Ovary (tissue), 9 donors: Measurements from ENCODE around the gene DNMBP. TPM values are rescaled to one million over a fixed set of nuclear protein-coding genes. Genes with fewer than 3 reads are reported as not detected.

ENCODE experiments used
- DNase-seq, 5 donors: peaks; one replicate each; pipeline ENCODE4 v3.0.0-alpha.2; 2019 to 2020
- H3K27ac ChIP-seq, 2 donors: fragments of 200-600 bp; one replicate each; pipeline versions ENCODE4 v1.5.1 to v1.8.0; 2019 to 2022
- H3K27me3 ChIP-seq: fragments of 200-600 bp; one replicate; pipeline ENCODE4 v1.8.0; 2022
- H3K36me3 ChIP-seq: fragments of 200-600 bp; sonication (generic); one replicate; pipeline ENCODE4 v1.5.1; 2019
- H3K4me1 ChIP-seq: one replicate; pipeline ENCODE4 v1.8.1; 2013; ENCODE audit warnings: mild to moderate bottlenecking, moderate library complexity; ENCODE audit not compliant: insufficient read depth
- H3K4me3 ChIP-seq: fragments of 200-600 bp; sonication (generic); one replicate; pipeline ENCODE4 v1.5.1; 2017
- H3K9me3 ChIP-seq, 2 donors: fragments of 200-600 bp in 1 of 2; sonication (generic) in 1 of 2; one replicate each; pipeline versions ENCODE4 v1.5.1 to v1.8.1; 2013 to 2019; ENCODE audit warnings: mild to moderate bottlenecking in 1 of 2, moderate library complexity in 1 of 2
- CTCF ChIP-seq, 3 donors: fragments of 450-650 bp in 2 of 3; fragments of 200-600 bp in 1 of 3; IDR thresholded peaks; one replicate each; pipeline versions ENCODE4 v1.5.1 to v1.8.0; 2016 to 2022; ENCODE audit warnings: antibody characterized with exemption in 3 of 3, mild to moderate bottlenecking in 1 of 3
- EP300 ChIP-seq: sonication (generic); formaldehyde crosslinking; IDR thresholded peaks from one replicate; pipeline ENCODE4 v1.6.1; 2017; ENCODE audit warnings: antibody characterized with exemption
- POLR2A ChIP-seq: fragments of 450-650 bp; IDR thresholded peaks from one replicate; pipeline ENCODE4 v1.6.1; 2017; ENCODE audit warnings: antibody characterized with exemption, mild to moderate bottlenecking, moderate library complexity
- WGBS, 3 donors: extraction: QIAGEN DNeasy Blood & Tissue Kit in 1 of 3; methylation state at CpG; one replicate each; pipeline versions ENCODE4 v1.1.5 to v1.1.7; 2013 to 2017; 5-methylcytosine and 5-hydroxymethylcytosine counted together
- intact Hi-C, 4 donors: fragments of 100-400 bp; cut with DNase I; formaldehyde crosslinking; loops; one replicate each; pipeline versions ENCODE4 v1.11.0 to v1.15.1; 2022 to 2023
- polyA plus RNA-seq, 2 donors: library from polyadenylated mRNA; stranded (reverse); fragments of 200-250 nt in 1 of 2; fragments of 350-450 nt in 1 of 2; fragmentation: Illumina TruSeq in 1 of 2; extraction: RNeasy Lipid Tissue Mini Kit (QIAGEN cat#74804) in 1 of 2; gene quantifications; one replicate each; pipeline ENCODE4 v1.2.3, GENCODE V29; 2013 to 2014
- total RNA-seq, 7 donors: library from RNA; depleted of rRNA in 2 of 7; stranded (reverse); fragments of >200 nt in 2 of 7; fragmentation: NEBNext Ultra II Directional in 3 of 7; extraction: Animal tissue kit (Norgen Biotek cat#: 25700) in 3 of 7; gene quantifications; one replicate each; pipeline versions ENCODE4 v1.1.0 to v1.2.4, GENCODE V29; 2016 to 2023
- donor health status: DM: no; HTN: no; CAD: no; lungs with moderate emphysema.
- donor health status: DM: no; HTN: no; CAD: no.
- donor health status: Bipolar disorder and iron deficiency.
- donor health status: DM: yes; HTN: yes; CAD: no.
- donor health status: DM: no; HTN: no; CAD: no.
- donor health status: DM: yes; HTN: yes; CAD: no.

DNMBP gene
- total and polyA plus RNA-seq, 9 donors = 10.8 to 25.4 (median 20.3) TPM

- intact Hi-C loops = no loop called here
- TF ChIP-seq POLR2A (no peak), CTCF (IDR thresholded peaks at IDR 0.05) (no peak), EP300 (no peak)
- peaks cover 19% of the 10 kb centered on the region for H3K4me1 ChIP-seq
- no peak for DNase-seq
- H3K36me3 ChIP-seq = no peaks in the 10 kb centered on the region
- H3K4me3 ChIP-seq = no peak overlapping the region
- H3K27ac ChIP-seq = no peak overlapping the region
- no peaks in the 10 kb centered on the region for H3K9me3 ChIP-seq
- 80 to 90% (median 89%) methylated on average over 6 of the region's 6 CpGs for WGBS, 3 donors
- no peaks in the 10 kb centered on the region for H3K27me3 ChIP-seq
Measured at GRCh38 chr10:99998889-99999288, 10.9 kb downstream of the DNMBP start.

GRCh38 chr10:99996671-99997648, 12.8 kb downstream of the DNMBP start:
- intact Hi-C loops = no loop called here
- H3K9me3 ChIP-seq = no peaks in the 10 kb centered on the region
- no peak for DNase-seq
- H3K27ac ChIP-seq = peak overlapping the region; percentile 48 to 68
- H3K4me3 ChIP-seq = no peak overlapping the region
- WGBS, 3 donors = 2 to 10% (median 7%) methylated on average over 4 of the region's 4 CpGs
- no peaks in the 10 kb centered on the region for H3K27me3 ChIP-seq
- H3K36me3 ChIP-seq = no peaks in the 10 kb centered on the region
- peaks cover 17% of the 10 kb centered on the region for H3K4me1 ChIP-seq
- TF ChIP-seq EP300 (no peak), CTCF (IDR thresholded peaks at IDR 0.05) (no peak), POLR2A (no peak)

- Histone ChIP-seq H3K27ac (no peak overlapping the region), H3K4me1 (peaks cover 17% of the 10 kb centered on the region), H3K4me3 (no peak overlapping the region), H3K9me3 (no peaks in the 10 kb centered on the region), H3K36me3 (no peaks in the 10 kb centered on the region), H3K27me3 (no peaks in the 10 kb centered on the region)
- no peak for TF ChIP-seq CTCF (IDR thresholded peaks at IDR 0.05)
- DNase-seq = no peak
- 83 to 92% (median 91%) methylated on average over 3 of the region's 3 CpGs for WGBS, 3 donors
- intact Hi-C loops = no loop called here
Measured at GRCh38 chr10:99995713-99996112, 14.0 kb downstream of the DNMBP start.

- no peak for DNase-seq
- 93 to 98% (median 94%) methylated on average over 3 of the region's 3 CpGs for WGBS, 3 donors
- Histone ChIP-seq H3K27me3 (no peaks in the 10 kb centered on the region), H3K9me3 (no peaks in the 10 kb centered on the region), H3K27ac (no peak overlapping the region), H3K4me1 (peaks cover 17% of the 10 kb centered on the region), H3K4me3 (no peak overlapping the region), H3K36me3 (no peaks in the 10 kb centered on the region)
- intact Hi-C loops = no loop called here
- no peak for TF ChIP-seq POLR2A
- TF ChIP-seq EP300 = no peak
- no peak for TF ChIP-seq CTCF (IDR thresholded peaks at IDR 0.05)
Measured at GRCh38 chr10:99995269-99995668, 14.5 kb downstream of the DNMBP start.
